PC-9 (cell line): ENCODE data around the gene ELL2.

ENCODE experiments used
- CTCF ChIP-seq: fragments of 200-600 bp; sonication (generic); conservative IDR thresholded peaks from 2 replicates; pipeline ENCODE4 v1.6.1; 2017; ENCODE audit warnings: mixed run types, antibody characterized with exemption, mild to moderate bottlenecking, moderate library complexity
- EZH2 ChIP-seq: fragments of 200-600 bp; sonication (generic); IDR thresholded peaks from 2 replicates; pipeline ENCODE4 v1.8.0; 2017; ENCODE audit warnings: antibody characterized with exemption, low read depth

DNA sequence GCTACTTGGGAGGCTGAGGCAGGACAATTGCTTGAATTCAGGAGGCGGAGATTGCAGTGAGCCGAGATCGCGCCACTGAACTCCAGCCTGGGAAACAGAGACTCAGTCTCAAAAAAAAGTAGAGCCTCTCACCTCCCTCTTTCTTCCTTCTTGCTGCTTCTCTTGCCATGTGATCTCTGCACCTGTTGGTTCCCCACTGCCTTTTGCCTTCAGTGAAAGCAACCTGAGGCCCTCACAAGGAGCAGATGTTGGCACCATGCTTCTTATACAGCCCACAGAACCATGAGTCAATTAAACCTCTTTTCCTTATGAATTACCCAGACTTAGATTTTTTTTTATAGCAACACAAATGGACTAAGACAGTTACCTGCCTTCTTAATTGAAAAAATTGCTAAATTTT is 93.5 kb downstream of the ELL2 start:
- TF ChIP-seq CTCF (no peak), EZH2 (no peak)
